ENCODE results near the gene OTC.

GRCh38 chrX:38426785-38427184, 74.4 kb downstream of the OTC start:
- TF ChIP-seq CTCF (IDR thresholded peaks at IDR 0.05) (no peak), EZH2 (IDR thresholded peaks at IDR 0.05; ENCODE audit: borderline replicate concordance, insufficient read depth, low read depth, low read length, poor library complexity, severe bottlenecking) (no peak)

Measured in B cell (primary cell).